DOHH2 (cell line): ENCODE data around the gene CLSTN1.

Source experiments
- EZH2phosphoT487 ChIP-seq: fragments of 200-600 bp; sonication (generic); IDR thresholded peaks from 2 replicates; pipeline ENCODE4 v1.6.1; 2017; ENCODE audit warnings: borderline replicate concordance, mild to moderate bottlenecking, antibody characterized with exemption, low read length, moderate library complexity, mixed read lengths
- TF ChIP-seq, protein P1 (sequence below): fragments of 200-600 bp; sonication (generic); IDR thresholded peaks from one replicate; pipeline ENCODE4 v1.5.1; 2014; ENCODE audit warnings: antibody characterized with exemption, mild to moderate bottlenecking, low read depth, low read length; ENCODE audit not compliant: poor library complexity, severe bottlenecking

GRCh38 chr1:9719978-9720722 is 103.6 kb downstream of the CLSTN1 start:
- TF ChIP-seq, protein P1, sequence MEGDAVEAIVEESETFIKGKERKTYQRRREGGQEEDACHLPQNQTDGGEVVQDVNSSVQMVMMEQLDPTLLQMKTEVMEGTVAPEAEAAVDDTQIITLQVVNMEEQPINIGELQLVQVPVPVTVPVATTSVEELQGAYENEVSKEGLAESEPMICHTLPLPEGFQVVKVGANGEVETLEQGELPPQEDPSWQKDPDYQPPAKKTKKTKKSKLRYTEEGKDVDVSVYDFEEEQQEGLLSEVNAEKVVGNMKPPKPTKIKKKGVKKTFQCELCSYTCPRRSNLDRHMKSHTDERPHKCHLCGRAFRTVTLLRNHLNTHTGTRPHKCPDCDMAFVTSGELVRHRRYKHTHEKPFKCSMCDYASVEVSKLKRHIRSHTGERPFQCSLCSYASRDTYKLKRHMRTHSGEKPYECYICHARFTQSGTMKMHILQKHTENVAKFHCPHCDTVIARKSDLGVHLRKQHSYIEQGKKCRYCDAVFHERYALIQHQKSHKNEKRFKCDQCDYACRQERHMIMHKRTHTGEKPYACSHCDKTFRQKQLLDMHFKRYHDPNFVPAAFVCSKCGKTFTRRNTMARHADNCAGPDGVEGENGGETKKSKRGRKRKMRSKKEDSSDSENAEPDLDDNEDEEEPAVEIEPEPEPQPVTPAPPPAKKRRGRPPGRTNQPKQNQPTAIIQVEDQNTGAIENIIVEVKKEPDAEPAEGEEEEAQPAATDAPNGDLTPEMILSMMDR = peak; percentile 35
- no peak for TF ChIP-seq EZH2phosphoT487
